ENCODE data around the gene GPR161.

GPR161 gene

DNA sequence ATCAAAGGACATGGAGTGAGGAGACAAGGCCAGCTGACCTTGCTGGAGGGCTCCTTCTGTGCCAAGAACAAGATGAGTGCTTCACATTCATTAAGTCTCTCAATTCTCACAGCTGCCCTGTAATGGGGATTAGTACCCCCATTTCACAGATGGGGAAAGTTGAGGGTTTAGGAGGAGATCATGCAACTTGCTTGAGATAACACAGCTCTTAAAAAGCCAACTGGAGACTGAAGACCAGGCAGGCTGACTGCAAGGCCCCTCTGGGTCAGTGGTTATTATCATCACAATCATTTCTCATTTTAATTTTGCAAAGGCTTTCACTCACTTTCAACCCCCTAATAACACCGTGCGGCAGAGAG, 46.8 kb downstream of the GPR161 start:
- H3K4me1 ChIP-seq (ENCODE audit: control insufficient read depth, insufficient read depth, low read length): peaks cover 13% of the 10 kb centered on the region
- 92 to 100% methylated on average over 2 of the region's 2 CpGs for WGBS, 2 experiments

DNA sequence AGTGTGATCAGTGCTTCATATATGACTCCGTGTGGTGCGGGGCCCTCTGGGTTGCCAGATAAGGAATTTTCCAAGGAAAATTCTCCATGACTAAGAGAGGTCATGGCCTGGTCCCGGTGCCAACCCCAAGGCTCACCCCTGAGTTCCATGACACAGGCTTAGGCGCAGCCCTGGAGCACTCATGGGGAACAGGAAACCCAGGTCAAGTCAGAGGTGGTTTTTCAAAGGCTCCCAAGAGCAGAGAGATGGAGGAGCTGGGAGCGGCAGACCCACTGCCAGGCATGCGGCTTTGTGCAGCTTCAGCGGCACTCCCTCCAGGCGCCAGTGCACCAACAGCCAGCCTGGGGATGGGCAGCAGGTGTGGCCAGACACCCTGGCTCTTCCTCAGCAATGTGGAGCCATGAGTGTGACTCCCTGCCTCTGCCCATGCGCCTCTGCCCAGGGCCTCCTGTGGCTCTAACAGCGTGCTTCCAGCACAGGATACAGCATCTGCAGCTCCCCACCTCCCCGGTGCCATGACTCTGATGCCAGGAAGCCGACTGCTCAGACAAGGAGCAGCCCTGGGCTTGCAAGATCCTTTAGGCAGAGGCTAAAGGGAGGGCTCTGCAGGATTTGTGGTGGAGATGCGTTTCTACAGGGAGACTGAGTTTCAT, 47.3 kb downstream of the GPR161 start:
- Histone ChIP-seq H3K9me3 (ENCODE audit: control insufficient read depth, low read length) (no peaks in the 10 kb centered on the region), H3K27ac (ENCODE audit: insufficient read depth, low read depth, low read length, poor library complexity, severe bottlenecking) (no peak overlapping the region)

More for the DNA sequence above, 46.8 kb downstream of the GPR161 start:
- Histone ChIP-seq H3K27ac (ENCODE audit: insufficient read depth, low read depth, low read length, poor library complexity, severe bottlenecking) (no peak overlapping the region), H3K27me3 (ENCODE audit: control insufficient read depth, insufficient read depth, low read length, poor library complexity, severe bottlenecking) (no peaks in the 10 kb centered on the region), H3K4me3 (ENCODE audit: insufficient read depth, low read depth, low read length) (no peak overlapping the region), H3K9me3 (ENCODE audit: control insufficient read depth, low read length) (no peaks in the 10 kb centered on the region), H3K36me3 (ENCODE audit: control insufficient read depth, insufficient read depth, low read length) (peaks cover 14% of the 10 kb centered on the region)

DNA sequence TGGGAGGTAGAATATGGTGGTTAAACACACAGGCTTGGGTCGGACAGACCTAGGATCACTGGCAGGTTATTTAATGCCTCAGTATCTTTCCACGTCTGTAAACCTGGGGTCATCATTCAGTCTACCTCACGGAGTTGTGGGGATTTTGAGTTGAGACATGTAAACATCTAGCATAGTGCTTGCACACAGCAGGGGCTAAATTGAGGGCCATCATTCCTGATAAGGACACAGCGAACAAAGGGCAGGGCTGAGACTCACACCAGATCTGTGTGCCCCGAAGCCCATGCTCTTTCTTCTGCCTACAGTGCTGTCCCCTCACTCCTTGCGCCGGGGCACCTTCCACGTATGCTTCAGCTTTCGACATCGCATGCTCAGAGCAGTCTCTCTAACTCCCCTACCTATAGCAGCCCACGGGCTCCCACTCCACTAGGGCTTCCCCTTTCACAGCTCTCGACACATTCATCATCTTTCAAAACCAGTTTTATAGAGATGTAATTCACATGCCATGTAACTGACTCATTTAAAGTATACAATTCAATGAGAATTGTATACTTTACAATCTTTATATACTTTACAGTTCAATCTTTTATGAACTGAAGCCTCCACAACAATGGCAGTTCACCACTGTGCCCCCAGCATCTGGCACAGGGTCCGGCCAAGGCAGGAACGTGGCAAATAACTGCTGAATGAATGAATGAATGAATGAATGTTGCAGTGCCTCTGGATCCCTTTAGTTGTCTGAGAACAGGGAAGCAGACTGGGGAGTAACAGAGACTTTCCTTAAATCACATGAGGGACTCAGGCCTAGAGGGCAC, 48.0 kb downstream of the GPR161 start:
- H3K4me1 ChIP-seq (ENCODE audit: control insufficient read depth, insufficient read depth, low read length): peaks cover 13% of the 10 kb centered on the region
- H3K4me3 ChIP-seq (ENCODE audit: insufficient read depth, low read depth, low read length): no peak overlapping the region
- WGBS, 2 experiments: 94 to 96% methylated on average over 14 of the region's 14 CpGs
- no peaks in the 10 kb centered on the region for H3K27me3 ChIP-seq (ENCODE audit: control insufficient read depth, insufficient read depth, low read length, poor library complexity, severe bottlenecking)
- H3K27ac ChIP-seq (ENCODE audit: insufficient read depth, low read depth, low read length, poor library complexity, severe bottlenecking): no peak overlapping the region
- peaks cover 17% of the 10 kb centered on the region for H3K36me3 ChIP-seq (ENCODE audit: control insufficient read depth, insufficient read depth, low read length)
- H3K9me3 ChIP-seq (ENCODE audit: control insufficient read depth, low read length): no peaks in the 10 kb centered on the region

More for the DNA sequence above, 47.3 kb downstream of the GPR161 start:
- peaks cover 14% of the 10 kb centered on the region for H3K36me3 ChIP-seq (ENCODE audit: control insufficient read depth, insufficient read depth, low read length)
- no peak overlapping the region for H3K4me3 ChIP-seq (ENCODE audit: insufficient read depth, low read depth, low read length)
- H3K27me3 ChIP-seq (ENCODE audit: control insufficient read depth, insufficient read depth, low read length, poor library complexity, severe bottlenecking): no peaks in the 10 kb centered on the region
- peaks cover 13% of the 10 kb centered on the region for H3K4me1 ChIP-seq (ENCODE audit: control insufficient read depth, insufficient read depth, low read length)
- WGBS, 2 experiments: 91 to 95% methylated on average over 13 of the region's 13 CpGs

DNA sequence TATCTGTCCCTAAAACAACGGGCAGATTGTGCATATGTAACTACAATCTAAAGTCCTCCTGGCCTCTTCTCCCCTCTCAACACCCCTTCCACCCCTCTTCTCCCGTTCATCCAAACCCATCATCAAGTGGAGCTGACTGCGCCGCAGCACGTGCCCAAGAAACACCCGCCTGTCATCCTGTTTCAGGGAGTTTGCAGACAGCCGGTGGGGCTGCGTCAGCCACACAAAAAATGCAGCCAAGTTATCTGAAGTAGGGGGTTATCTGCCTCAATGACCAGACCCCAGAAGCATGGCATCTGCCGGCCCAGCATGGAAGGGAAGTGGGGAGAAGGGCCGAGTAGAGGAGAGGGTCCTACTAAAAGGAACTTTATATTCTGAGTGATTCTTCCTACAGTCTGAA, 49.0 kb downstream of the GPR161 start:
- Histone ChIP-seq H3K4me1 (ENCODE audit: control insufficient read depth, insufficient read depth, low read length) (peaks cover 8% of the 10 kb centered on the region), H3K27ac (ENCODE audit: insufficient read depth, low read depth, low read length, poor library complexity, severe bottlenecking) (no peak overlapping the region), H3K27me3 (ENCODE audit: control insufficient read depth, insufficient read depth, low read length, poor library complexity, severe bottlenecking) (no peaks in the 10 kb centered on the region), H3K36me3 (ENCODE audit: control insufficient read depth, insufficient read depth, low read length) (peaks cover 17% of the 10 kb centered on the region), H3K9me3 (ENCODE audit: control insufficient read depth, low read length) (no peaks in the 10 kb centered on the region), H3K4me3 (ENCODE audit: insufficient read depth, low read depth, low read length) (no peak overlapping the region)
- WGBS, 2 experiments: 94% methylated on average over 9 of the region's 10 CpGs

DNA sequence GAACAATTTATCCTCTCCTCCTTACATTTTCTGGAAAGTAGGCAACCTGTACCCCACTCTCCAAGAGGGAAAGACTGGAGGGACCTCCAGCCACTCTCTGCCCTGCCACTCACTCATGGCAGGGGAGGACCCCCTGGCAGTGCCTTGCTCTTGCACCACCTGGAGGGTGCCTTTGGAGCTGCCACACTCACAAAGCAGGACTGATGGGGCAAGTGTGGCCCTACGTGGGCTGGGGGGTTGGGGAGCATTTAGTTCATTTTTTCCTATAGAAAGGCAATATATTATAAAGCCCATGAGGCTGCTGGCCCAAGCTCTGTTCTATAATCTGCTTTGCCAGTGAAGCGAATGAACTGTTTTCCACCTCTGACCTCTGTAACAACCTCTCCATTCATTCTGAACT, 50.3 kb downstream of the GPR161 start:
- no peaks in the 10 kb centered on the region for H3K9me3 ChIP-seq (ENCODE audit: control insufficient read depth, low read length)

DNA sequence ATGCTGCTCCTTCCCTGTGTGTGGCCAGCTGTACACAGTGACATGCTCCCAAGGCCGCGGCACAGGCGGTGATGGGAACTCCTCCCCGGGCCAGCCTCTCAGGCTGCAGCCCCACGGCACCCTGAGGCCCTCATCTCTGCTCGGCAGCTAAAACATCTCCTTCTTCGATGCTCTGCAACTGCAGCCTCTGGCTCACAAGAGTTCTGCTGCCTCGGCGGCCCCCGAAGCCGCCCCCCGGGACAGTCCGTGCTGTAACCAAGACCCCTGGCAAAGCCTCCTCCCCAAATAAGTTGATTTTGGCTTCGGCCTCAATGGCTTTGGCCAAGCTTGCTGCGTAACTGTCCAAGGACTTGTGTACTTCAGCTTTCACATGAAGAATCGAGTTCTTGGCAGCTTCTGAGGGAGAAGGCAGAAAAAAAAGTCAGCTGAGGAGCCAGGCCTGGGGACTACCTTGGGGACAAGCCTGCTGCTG, 51.3 kb downstream of the GPR161 start:
- no peak overlapping the region for H3K27ac ChIP-seq (ENCODE audit: insufficient read depth, low read depth, low read length, poor library complexity, severe bottlenecking)
- H3K9me3 ChIP-seq (ENCODE audit: control insufficient read depth, low read length): no peaks in the 10 kb centered on the region
- 95 to 96% methylated on average over 16 of the region's 16 CpGs for WGBS, 2 experiments
- no peaks in the 10 kb centered on the region for H3K27me3 ChIP-seq (ENCODE audit: control insufficient read depth, insufficient read depth, low read length, poor library complexity, severe bottlenecking)
- no peaks in the 10 kb centered on the region for H3K4me1 ChIP-seq (ENCODE audit: control insufficient read depth, insufficient read depth, low read length)
- no peak overlapping the region for H3K4me3 ChIP-seq (ENCODE audit: insufficient read depth, low read depth, low read length)
- H3K36me3 ChIP-seq (ENCODE audit: control insufficient read depth, insufficient read depth, low read length): peaks cover 14% of the 10 kb centered on the region

More for the DNA sequence above, 50.3 kb downstream of the GPR161 start:
- 95% methylated on average over 2 of the region's 2 CpGs; no CpG with 5 or more reads in 1 of the 2 experiments for WGBS, 2 experiments
- Histone ChIP-seq H3K27me3 (ENCODE audit: control insufficient read depth, insufficient read depth, low read length, poor library complexity, severe bottlenecking) (no peaks in the 10 kb centered on the region), H3K4me3 (ENCODE audit: insufficient read depth, low read depth, low read length) (no peak overlapping the region), H3K27ac (ENCODE audit: insufficient read depth, low read depth, low read length, poor library complexity, severe bottlenecking) (no peak overlapping the region), H3K4me1 (ENCODE audit: control insufficient read depth, insufficient read depth, low read length) (no peaks in the 10 kb centered on the region), H3K36me3 (ENCODE audit: control insufficient read depth, insufficient read depth, low read length) (peaks cover 17% of the 10 kb centered on the region)

DNA sequence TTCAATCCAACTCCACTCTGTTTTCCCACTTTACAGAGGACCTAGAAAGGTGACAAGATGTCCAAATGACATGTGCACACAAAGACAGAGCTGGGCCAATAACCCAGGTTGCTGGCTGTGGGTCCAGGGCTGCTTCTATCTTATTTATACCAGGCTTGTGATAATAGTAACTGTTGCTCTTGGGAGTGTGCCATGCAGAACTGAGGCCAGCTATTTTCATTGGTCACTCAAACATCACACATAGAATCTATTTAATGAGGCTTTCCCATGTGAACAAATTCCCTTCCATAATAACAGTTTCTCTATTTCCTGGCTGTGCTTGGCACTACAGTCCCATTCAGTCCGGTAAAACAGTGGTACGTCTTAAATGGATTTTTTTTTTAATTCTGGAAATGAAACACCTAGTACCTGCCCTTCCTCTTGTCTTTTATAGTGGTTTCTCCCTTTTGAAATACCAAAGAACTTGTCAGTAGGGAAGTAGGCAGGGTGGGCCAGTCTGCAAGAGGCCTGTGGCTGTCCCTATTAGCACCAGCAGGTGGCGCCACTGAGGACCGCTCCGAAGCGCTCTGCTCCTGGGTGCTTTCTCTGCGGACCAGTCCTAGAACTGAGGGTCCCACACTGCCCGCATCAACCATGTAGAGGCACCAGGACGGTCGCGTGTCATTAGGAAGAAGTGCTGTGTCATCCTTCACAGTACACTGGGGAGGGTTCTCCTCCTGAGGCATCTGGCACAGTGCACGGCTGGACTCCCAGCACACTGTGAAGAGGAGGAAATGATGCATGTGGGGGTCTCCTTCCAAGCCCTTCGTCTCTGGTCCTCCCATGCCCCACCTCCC, 52.1 kb downstream of the GPR161 start:
- H3K36me3 ChIP-seq (ENCODE audit: control insufficient read depth, insufficient read depth, low read length): peaks cover 12% of the 10 kb centered on the region
- WGBS, 2 experiments: 44 to 48% methylated on average over 13 of the region's 13 CpGs
- no peaks in the 10 kb centered on the region for H3K9me3 ChIP-seq (ENCODE audit: control insufficient read depth, low read length)
- no peaks in the 10 kb centered on the region for H3K27me3 ChIP-seq (ENCODE audit: control insufficient read depth, insufficient read depth, low read length, poor library complexity, severe bottlenecking)
- H3K4me1 ChIP-seq (ENCODE audit: control insufficient read depth, insufficient read depth, low read length): no peaks in the 10 kb centered on the region
- H3K4me3 ChIP-seq (ENCODE audit: insufficient read depth, low read depth, low read length): no peak overlapping the region
- H3K27ac ChIP-seq (ENCODE audit: insufficient read depth, low read depth, low read length, poor library complexity, severe bottlenecking): no peak overlapping the region

DNA sequence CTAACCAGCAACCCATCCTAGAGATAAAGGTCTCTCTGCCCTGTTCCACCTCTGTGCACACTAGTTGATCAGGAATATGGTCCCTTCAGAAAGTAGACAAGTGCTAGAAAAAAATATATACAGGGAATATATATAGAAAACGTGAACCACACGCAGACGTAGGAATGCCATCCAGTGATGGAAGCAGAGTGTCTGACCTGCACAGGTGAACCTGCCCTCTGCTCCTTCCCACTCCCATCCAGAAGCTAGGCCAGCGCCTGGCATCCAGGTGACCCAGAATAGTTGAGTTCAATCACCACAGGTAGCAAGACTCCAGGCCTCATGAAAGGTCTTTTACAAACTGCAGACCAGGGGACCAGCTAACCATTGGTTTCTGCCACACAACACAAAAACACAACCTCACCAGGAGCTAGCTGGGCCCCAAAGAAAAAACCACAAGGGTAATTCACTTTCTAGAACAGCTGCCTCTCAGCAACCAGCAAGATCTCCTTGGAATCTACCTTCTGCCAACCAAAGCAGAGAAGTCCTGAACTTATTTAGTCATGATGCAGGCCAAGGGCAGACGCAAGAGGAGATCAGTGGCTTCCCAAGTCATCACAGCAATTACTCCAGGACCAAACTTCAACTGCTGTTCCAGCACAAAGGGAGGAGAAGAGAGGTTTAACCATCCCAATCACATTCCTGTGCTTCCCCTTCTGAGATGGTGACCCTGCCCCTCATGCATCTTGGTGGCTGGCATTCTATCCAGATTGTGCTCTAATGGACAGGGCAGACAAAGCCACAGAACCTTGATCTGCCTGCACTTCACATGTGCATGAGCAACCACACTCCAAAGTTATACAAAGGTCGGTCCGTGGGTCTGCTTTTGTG, 53.0 kb downstream of the GPR161 start:
- peaks cover 11% of the 10 kb centered on the region for H3K36me3 ChIP-seq (ENCODE audit: control insufficient read depth, insufficient read depth, low read length)
- H3K9me3 ChIP-seq (ENCODE audit: control insufficient read depth, low read length): no peaks in the 10 kb centered on the region
- H3K4me3 ChIP-seq (ENCODE audit: insufficient read depth, low read depth, low read length): no peak overlapping the region
- H3K27ac ChIP-seq (ENCODE audit: insufficient read depth, low read depth, low read length, poor library complexity, severe bottlenecking): no peak overlapping the region
- WGBS, 2 experiments: 94 to 96% methylated on average over 7 of the region's 7 CpGs
- H3K27me3 ChIP-seq (ENCODE audit: control insufficient read depth, insufficient read depth, low read length, poor library complexity, severe bottlenecking): no peaks in the 10 kb centered on the region
- no peaks in the 10 kb centered on the region for H3K4me1 ChIP-seq (ENCODE audit: control insufficient read depth, insufficient read depth, low read length)

DNA sequence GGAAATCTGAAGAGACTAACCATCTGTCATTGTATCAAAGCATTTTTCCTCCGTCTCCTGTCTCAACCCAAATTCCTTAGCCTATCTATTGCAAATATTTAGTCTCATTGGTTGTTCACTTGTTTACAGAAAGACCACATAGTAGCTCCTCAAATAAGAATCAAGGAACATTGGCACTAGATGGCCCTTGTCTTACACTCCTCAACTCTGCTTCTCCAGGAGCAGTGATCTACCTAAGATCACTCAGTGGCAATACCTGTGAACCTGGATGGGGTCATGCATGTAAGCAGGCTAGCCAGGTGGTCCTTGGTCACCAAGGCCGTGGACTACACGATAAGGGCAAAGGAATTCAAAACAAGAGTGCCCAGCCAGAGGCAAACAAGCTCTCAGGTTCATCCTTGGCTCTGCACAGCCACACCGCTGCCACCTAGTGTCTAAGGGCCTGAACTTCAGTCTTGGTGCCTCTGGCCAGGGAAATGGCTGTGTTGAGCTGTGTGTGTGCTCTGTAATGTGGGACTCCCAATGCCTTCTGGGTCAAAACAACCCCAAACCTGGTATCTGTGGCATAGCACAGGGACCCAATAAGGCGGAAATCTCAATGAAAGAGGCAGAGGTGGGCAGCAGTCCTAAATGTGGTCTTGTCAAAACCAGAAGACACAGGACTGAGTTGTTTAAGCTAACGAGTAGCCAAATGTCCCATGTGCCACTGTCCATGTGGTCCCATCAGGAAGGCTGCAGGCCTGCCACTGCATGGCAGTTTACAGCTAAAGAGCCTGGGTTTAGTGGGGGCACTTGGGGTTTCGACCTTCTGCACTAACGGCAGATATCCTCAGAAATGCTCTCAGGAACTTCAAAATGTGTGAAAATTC, 54.5 kb downstream of the GPR161 start:
- Histone ChIP-seq H3K36me3 (ENCODE audit: control insufficient read depth, insufficient read depth, low read length) (peaks cover 8% of the 10 kb centered on the region), H3K27ac (ENCODE audit: insufficient read depth, low read depth, low read length, poor library complexity, severe bottlenecking) (no peak overlapping the region), H3K4me3 (ENCODE audit: insufficient read depth, low read depth, low read length) (no peak overlapping the region), H3K27me3 (ENCODE audit: control insufficient read depth, insufficient read depth, low read length, poor library complexity, severe bottlenecking) (no peaks in the 10 kb centered on the region), H3K4me1 (ENCODE audit: control insufficient read depth, insufficient read depth, low read length) (no peaks in the 10 kb centered on the region), H3K9me3 (ENCODE audit: control insufficient read depth, low read length) (no peaks in the 10 kb centered on the region)
- 53 to 55% methylated on average over 8 of the region's 8 CpGs for WGBS, 2 experiments

All from ectodermal cell (in vitro differentiated cells).